Left hindlimb (tissue), 1 donor: ENCODE results near the gene BDH2.

Experiments used
- DNase-seq: peaks from one replicate; pipeline ENCODE4 v3.0.0-alpha.2; 2018

The BDH2 gene

GRCh38 chr4:103099691-103100392 is at the start of gene BDH2:
Gene BDH2 (minus strand): TSS chr4:103099834. CDS start chr4:103096254, 3,580 bp downstream.
- peak; percentile 67 for DNase-seq

DNA sequence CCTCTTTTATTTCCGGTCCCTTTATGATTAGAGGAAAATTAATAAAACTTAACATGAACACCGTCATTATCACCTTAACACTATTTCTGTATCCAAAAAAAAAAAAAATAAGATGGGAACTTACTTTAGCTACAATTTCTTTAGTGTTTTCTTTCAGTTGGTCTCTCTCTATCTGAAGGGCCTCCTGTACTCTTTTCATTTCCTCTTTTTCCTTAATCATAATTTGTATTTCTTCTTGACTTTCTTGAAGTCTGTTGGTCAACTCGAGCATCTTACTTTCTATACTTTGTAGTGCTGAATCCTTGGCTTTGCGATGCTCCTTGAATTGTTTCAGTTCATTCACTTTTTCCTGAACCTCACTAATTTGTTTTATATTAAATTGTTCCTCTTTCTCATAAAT is 45.3 kb upstream of the BDH2 start:
- DNase-seq: no peak

DNA sequence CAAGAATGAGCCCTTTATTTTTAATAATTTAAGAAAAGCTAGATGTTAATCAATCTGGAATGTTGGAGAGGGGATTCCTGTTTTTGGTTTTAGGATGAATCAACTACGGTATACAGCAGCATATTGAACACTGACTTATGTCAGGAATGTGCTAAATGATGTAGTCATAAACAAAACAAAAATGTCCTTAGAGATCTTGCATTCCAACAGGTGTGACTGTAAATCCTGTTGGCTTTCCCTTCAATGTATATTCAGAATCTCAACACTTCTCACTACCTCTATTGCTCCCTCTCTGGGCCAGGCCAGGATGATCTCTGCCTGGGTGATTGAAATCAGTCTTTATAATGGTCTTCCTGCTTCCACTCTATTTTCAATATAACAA is 37.8 kb upstream of the BDH2 start:
- DNase-seq: no peak

- DNase-seq: no peak
These were observed 37.2 kb upstream of the BDH2 start for GRCh38 chr4:103136671-103137445.

- no peak for DNase-seq
These were observed 29.5 kb upstream of the BDH2 start for GRCh38 chr4:103129174-103129573.

- DNase-seq: no peak
These were observed 26.5 kb upstream of the BDH2 start for GRCh38 chr4:103126126-103126525.

DNA sequence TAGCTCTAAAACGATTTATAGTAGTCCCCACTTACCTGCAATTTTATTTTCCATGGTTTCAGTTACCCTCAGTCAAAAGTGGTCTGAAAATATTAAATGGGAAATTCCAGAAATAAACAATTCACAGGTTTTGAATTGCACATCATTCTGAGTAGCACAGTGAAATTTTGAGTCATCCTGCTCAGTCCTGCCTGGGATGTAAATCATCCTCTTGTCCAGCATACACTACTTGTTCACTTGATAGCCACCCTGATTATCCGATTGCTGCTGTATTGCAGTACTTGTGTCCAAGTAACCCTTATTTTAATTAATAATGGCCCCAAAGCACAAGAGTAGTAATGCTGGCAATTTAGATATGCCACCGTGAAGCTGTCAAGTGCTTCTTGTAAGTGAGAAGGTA is 23.5 kb upstream of the BDH2 start:
- DNase-seq: no peak

DNA sequence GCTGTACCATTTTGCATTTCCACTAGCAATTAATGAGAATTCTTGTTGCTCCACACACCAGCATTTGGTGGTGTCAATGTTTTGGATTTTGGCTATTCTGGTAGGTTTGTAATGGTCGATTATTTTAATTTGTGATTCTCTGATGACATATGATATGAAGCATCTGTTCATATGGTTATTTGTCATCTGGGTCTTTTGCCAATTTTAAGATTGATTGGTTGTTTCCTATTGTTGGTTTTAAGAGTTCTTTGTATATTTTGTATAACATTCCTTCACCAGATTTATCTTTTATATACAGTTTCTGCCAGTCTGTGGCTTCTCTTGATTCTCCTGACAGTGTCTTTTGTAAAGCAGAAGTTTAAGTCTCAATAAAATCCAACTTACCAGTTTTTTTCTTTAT is 18.5 kb upstream of the BDH2 start:
- DNase-seq: no peak

DNA sequence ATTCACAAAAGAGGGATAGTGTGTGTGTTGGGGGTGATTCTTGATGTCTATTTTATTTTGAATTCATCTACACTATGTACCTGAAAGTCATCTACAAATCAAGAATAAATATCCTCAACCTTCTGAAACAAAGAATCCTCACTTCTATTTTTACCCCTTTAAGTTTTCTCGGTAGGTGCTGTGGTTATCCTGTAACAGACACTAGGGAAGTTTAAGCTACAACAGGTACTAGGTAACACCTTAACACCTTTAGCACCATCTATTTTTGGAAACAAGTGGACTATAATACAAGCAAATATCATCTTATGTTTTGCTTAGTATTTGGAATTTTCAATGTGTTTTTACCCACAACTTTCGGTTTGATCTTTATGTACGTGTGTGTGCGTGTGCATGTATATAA is 12.0 kb upstream of the BDH2 start:
- no peak for DNase-seq

GRCh38 chr4:103108542-103108941 is 8.9 kb upstream of the BDH2 start:
- DNase-seq: no peak

- no peak for DNase-seq
These were observed 6.1 kb upstream of the BDH2 start for GRCh38 chr4:103105558-103106356.

- DNase-seq: no peak
These were observed 5.3 kb upstream of the BDH2 start for GRCh38 chr4:103104886-103105285.

DNA sequence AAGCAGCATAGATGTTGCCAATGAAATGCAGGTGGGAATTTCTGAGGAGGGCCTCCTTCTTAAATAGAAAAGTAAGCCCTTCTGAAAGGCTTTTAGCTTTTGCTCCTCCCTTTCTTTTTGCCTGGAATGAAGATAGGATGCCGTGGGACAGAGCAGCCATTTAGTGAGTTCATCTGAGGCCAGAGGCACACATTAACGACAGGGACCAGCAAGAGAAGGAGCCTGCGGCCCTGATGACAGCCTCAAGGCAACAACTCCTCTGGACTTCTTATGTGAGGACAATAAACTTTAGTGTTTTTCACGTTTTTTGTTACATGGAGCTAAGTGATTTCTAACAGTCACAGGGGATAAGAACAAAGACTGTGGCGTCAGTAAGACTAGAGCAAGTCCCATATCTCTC is 1.1 kb upstream of the BDH2 start:
- DNase-seq: no peak

GRCh38 chr4:103098756-103099440 is 736 bp downstream of the BDH2 start:
- DNase-seq: no peak

GRCh38 chr4:103098341-103098740 is 1.3 kb downstream of the BDH2 start:
- DNase-seq: no peak

DNA sequence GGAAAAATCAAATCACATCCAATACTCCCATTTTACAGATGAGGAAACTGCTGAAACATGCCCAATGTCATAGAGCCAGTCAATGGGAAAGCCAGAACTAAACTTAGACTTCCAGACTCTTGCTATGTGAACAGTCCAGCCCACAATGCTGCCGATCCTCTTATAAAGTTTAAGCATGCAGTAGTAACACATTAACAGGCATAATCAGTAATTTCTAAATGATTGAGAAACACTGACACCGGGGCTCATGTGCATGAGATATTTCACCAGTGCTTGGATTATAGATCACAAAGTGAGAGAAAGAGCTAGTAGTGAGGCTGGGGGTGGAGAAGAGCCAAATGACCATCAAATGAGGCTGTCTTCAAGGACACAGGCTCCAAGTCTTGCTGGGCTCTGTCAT is 2.5 kb downstream of the BDH2 start:
- no peak for DNase-seq

DNA sequence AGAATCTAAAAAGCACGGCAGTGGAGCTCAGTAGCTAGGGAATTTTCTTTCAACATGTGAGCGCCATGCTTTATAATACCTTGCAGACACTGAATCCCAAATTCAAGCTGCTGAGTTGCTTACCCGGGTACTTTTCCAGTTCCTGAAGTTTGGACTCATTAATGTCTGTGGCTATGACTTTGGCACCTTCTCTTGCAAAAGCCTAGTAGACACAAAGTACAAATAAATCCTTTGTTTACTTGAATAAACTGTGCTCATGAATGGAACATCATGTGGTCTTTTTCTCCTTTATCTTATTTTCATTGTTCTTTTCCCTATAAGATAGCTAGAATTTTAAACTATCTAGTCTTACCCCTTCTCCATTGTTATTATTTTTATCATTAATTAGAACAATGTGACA is 4.6 kb downstream of the BDH2 start:
- DNase-seq: no peak

DNA sequence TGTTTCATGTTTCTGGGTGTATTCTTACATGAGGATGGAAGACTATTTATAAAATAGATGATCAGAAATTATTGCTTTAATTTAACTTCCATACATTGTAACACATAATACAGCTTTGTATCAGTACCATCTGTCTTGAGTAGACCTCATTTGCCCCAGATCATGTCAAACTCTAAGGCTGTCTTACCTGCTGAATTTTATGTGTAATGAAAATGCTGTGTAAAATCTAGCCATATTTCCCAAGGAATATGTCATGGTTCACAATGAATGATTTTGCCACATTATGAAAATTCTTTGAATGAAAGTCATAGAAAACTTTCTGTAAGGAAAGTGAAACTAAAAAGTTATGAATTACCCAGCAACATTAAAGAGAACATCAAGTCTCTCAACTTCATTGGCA is 7.4 kb downstream of the BDH2 start:
- DNase-seq: no peak

GRCh38 chr4:103091601-103092223 is 7.9 kb downstream of the BDH2 start:
- DNase-seq: no peak

- DNase-seq: no peak
These were observed 10.2 kb downstream of the BDH2 start for GRCh38 chr4:103089481-103089880.

DNA sequence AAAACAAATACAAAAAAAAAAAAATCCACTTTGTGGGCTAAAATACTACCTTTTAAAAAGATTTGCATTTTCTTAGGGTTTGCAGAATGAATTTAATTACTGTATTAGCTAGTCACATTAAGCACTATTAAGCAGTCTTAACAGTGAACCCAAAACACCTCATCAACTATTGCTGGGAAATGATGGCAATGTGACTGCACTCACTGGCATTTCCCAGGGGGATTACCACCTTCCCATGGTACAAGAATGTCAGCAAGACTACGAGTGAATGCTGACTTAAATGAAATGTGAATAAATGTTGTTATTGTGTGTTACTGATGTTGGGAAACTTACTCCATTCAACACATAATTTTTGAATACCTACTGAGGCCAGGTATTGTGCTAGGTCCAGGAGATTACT is 13.1 kb downstream of the BDH2 start:
- DNase-seq: no peak

DNA sequence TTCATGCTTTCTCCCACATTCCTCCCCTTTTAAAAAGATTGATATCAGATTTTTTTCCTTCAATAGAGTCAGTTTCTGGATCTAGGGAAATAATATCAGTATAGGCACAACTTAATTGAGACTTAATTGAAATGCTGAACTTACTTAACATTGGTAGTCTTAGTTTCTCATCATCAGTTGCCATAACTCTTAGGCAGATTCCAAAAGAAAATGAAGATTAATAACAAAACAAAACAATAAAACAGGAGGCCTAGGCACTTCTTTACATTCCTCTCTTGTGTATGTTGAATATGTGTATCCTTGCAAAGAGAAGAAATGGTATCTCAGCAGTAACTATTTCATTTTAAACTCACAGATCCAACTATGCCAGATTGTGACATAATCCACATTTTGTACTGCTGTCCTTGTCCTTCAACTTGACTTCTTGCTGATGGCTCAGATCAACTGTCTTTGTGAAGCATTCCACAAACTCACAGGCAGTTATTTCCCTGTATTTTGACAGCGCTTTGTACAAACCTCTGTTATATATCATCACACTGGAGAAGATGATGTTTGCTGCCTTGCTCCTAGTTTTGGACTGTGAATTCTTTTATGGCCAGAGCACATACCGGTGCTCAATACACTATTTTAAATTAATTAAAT is 14.0 kb downstream of the BDH2 start:
- no peak for DNase-seq
